ENCODE measurements around the gene NAV2. TPM values are rescaled to one million over a fixed set of nuclear protein-coding genes. Genes with fewer than 3 reads are reported as not detected.

The NAV2 gene
- total RNA-seq, 1 experiment from 2014 or later = 2.1 TPM

GRCh38 chr11:20093775-20094174, 381.1 kb downstream of the NAV2 start:
- DNase-seq (ENCODE audit: low read depth, low spot score) (no peak), ATAC-seq (no peak)
- no peaks in the 10 kb centered on the region for H3K79me2 ChIP-seq (ENCODE audit: insufficient read depth, low read length)
- H3K27ac ChIP-seq (ENCODE audit: low read depth, low read length) = no peak overlapping the region
- no TSS peak for BruUV-seq (replicated peaks)
- no peaks in the 10 kb centered on the region for H3K9me3 ChIP-seq (ENCODE audit: control insufficient read depth in 1 of 2, insufficient read depth in 1 of 2, low read depth in 1 of 2, low read length in 2 of 2)
- intact Hi-C loops (cut with micrococcal nuclease) = no loop called here
- no peak overlapping the region for H3K9ac ChIP-seq (ENCODE audit: low read length)
- ChIA-PET POLR2A (no interaction called here), RAD21 (ENCODE audit: low non-redundant PET in 1 of 2, low total read pairs in 2 of 2, uncharacterized antibody in 2 of 2, unreplicated experiment in 2 of 2) (no interaction called here), CTCF (no interaction called here)
- no peak for TF ChIP-seq POLR2AphosphoS5 (IDR thresholded peaks at IDR 0.05; ENCODE audit: low read depth, low read length)
- TF ChIP-seq SRF (IDR thresholded peaks at IDR 0.05; ENCODE audit: low read depth) = no peak
- no peak for TF ChIP-seq ATF3 (IDR thresholded peaks at IDR 0.05)
- TF ChIP-seq, protein P1, sequence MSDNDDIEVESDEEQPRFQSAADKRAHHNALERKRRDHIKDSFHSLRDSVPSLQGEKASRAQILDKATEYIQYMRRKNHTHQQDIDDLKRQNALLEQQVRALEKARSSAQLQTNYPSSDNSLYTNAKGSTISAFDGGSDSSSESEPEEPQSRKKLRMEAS (IDR thresholded peaks at IDR 0.05) = no peak
- TF ChIP-seq SP1 (IDR thresholded peaks at IDR 0.05; ENCODE audit: low read depth) = no peak
- TF ChIP-seq JUND (IDR thresholded peaks at IDR 0.05) = no peak
- no peak for TF ChIP-seq TCF7L2 (IDR thresholded peaks at IDR 0.05; ENCODE audit: borderline replicate concordance, extremely low read depth, insufficient read depth, insufficient read length)
- no peak for TF ChIP-seq ZFX (IDR thresholded peaks at IDR 0.05)
- TF ChIP-seq REST (IDR thresholded peaks at IDR 0.05; ENCODE audit: low read depth) = no peak
- no peak overlapping the region for H2AFZ ChIP-seq (ENCODE audit: low read depth, low read length, poor library complexity, severe bottlenecking)
- H3K27me3 ChIP-seq (ENCODE audit: insufficient read depth, low read length) = no peaks in the 10 kb centered on the region
- H3K9me2 ChIP-seq (ENCODE audit: insufficient read depth) = no peaks in the 10 kb centered on the region
- no peak overlapping the region for H3K4me3 ChIP-seq (replicated peaks in 1 of 2; ENCODE audit: low read depth in 1 of 2, low read length in 2 of 2)
- H3K4me2 ChIP-seq (ENCODE audit: low read length) = no peak overlapping the region
- no peaks in the 10 kb centered on the region for H4K20me1 ChIP-seq (ENCODE audit: insufficient read depth)
- no peaks in the 10 kb centered on the region for H3K4me1 ChIP-seq (ENCODE audit: control insufficient read depth in 1 of 2, insufficient read depth in 2 of 2, low read length in 2 of 2)
- H3K36me3 ChIP-seq (ENCODE audit: control insufficient read depth in 1 of 2, insufficient read depth in 2 of 2, low read length in 2 of 2) = no peaks in the 10 kb centered on the region

All from HCT116 (cell line).